Thoracic aorta (tissue), 2 donors: Measurements from ENCODE around the gene SOX5. TPM values are rescaled to one million over a fixed set of nuclear protein-coding genes. Genes with fewer than 3 reads are reported as not detected.
A peak's percentile ranks its signal among the peaks of the same experiment; 100 is the strongest.

Experiments
- ATAC-seq: fragments of 150-250 bp; one replicate; pipeline ENCODE4 v1.8.0; 2017; ENCODE audit warnings: low read depth; ENCODE audit not compliant: insufficient number of reproducible peaks, low FRiP score
- DNase-seq: peaks from one replicate; pipeline ENCODE4 v3.0.0-alpha.2; 2020; ENCODE audit warnings: low spot score
- H3K27ac ChIP-seq, 2 donors: fragments of 200-600 bp; sonication (generic); 1 replicate in 1 of 2; 2 replicates in 1 of 2; pipeline ENCODE4 v1.5.1; 2016; ENCODE audit warnings: mild to moderate bottlenecking in 2 of 2, moderate library complexity in 2 of 2
- H3K27me3 ChIP-seq: fragments of 200-600 bp; sonication (generic); replicated peaks from 2 replicates; pipeline ENCODE4 v1.6.0; 2016; ENCODE audit warnings: mild to moderate bottlenecking; ENCODE audit not compliant: insufficient read depth
- H3K36me3 ChIP-seq: fragments of 200-600 bp; sonication (generic); one replicate; pipeline ENCODE4 v1.5.1; 2016
- H3K4me1 ChIP-seq, 2 donors: fragments of 200-600 bp; sonication (generic); 1 replicate in 1 of 2; 2 replicates in 1 of 2; pipeline versions ENCODE4 v1.5.1 to v1.6.0; 2016; ENCODE audit warnings: low read depth in 2 of 2, mild to moderate bottlenecking in 1 of 2; ENCODE audit not compliant: control insufficient read depth in 1 of 2
- H3K4me3 ChIP-seq: fragments of 200-600 bp; sonication (generic); 2 replicates; pipeline ENCODE4 v1.5.1; 2016; ENCODE audit warnings: mild to moderate bottlenecking
- H3K9me3 ChIP-seq: fragments of 200-600 bp; sonication (generic); 2 replicates; pipeline ENCODE4 v1.5.1; 2016
- total RNA-seq, 2 donors: library from RNA; depleted of rRNA; stranded (reverse); fragments of >200 nt; gene quantifications; one replicate each; pipeline versions ENCODE4 v1.1.0 to v1.2.3, GENCODE V29; 2016
- TF ChIP-seq, protein P1 (sequence below): fragments of 200-600 bp; sonication (generic); IDR thresholded peaks from one replicate; pipeline ENCODE4 v1.5.1; 2019; ENCODE audit warnings: antibody characterized with exemption

SOX5 gene
- total RNA-seq, 2 donors from 2014 or later, result 36.8 to 37.0 TPM

GRCh38 chr12:23803540-23803939, 145.9 kb downstream of the SOX5 start:
- Histone ChIP-seq H3K4me1 (peaks cover 0 to 8% of the 10 kb centered on the region in 2 donors), H3K27ac (no peak overlapping the region), H3K4me3 (no peak overlapping the region), H3K36me3 (no peaks in the 10 kb centered on the region), H3K9me3 (no peaks in the 10 kb centered on the region), H3K27me3 (no peaks in the 10 kb centered on the region)
- TF ChIP-seq, protein P1, sequence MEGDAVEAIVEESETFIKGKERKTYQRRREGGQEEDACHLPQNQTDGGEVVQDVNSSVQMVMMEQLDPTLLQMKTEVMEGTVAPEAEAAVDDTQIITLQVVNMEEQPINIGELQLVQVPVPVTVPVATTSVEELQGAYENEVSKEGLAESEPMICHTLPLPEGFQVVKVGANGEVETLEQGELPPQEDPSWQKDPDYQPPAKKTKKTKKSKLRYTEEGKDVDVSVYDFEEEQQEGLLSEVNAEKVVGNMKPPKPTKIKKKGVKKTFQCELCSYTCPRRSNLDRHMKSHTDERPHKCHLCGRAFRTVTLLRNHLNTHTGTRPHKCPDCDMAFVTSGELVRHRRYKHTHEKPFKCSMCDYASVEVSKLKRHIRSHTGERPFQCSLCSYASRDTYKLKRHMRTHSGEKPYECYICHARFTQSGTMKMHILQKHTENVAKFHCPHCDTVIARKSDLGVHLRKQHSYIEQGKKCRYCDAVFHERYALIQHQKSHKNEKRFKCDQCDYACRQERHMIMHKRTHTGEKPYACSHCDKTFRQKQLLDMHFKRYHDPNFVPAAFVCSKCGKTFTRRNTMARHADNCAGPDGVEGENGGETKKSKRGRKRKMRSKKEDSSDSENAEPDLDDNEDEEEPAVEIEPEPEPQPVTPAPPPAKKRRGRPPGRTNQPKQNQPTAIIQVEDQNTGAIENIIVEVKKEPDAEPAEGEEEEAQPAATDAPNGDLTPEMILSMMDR, result no peak
- DNase-seq (no peak), ATAC-seq (no peak)

DNA sequence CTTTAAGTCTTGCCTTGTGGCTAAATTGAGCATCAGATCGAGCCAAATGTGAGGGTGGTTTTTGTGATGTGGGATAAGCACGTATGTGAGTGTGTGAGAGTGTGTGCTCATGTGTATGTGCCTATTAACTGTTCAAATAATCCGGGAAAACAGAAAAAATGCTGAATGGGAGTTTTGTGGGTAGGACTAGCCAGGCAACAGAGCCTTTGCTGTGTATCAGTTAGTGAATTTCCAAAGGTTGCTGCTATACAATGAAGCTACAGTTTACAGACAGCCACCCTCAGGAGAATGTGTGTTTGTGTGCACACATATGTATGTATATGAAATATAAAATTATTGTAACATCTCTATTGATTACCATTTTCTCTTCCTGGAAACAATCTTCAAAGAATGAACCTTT, 154.0 kb downstream of the SOX5 start:
- no peaks in the 10 kb centered on the region for H3K36me3 ChIP-seq
- H3K9me3 ChIP-seq, result no peaks in the 10 kb centered on the region
- H3K27ac ChIP-seq, result no peak overlapping the region
- DNase-seq, result no peak
- TF ChIP-seq, protein P1, result no peak
- no peaks in the 10 kb centered on the region for H3K4me1 ChIP-seq
- ATAC-seq, result no peak
- no peaks in the 10 kb centered on the region for H3K27me3 ChIP-seq
- no peak overlapping the region for H3K4me3 ChIP-seq

GRCh38 chr12:23781118-23781517, 168.4 kb downstream of the SOX5 start:
- Histone ChIP-seq H3K4me3 (no peak overlapping the region), H3K36me3 (no peaks in the 10 kb centered on the region), H3K27me3 (no peaks in the 10 kb centered on the region), H3K4me1 (no peaks in the 10 kb centered on the region), H3K27ac (no peak overlapping the region), H3K9me3 (no peaks in the 10 kb centered on the region)
- no peak for DNase-seq
- TF ChIP-seq, protein P1, result no peak
- no peak for ATAC-seq

DNA sequence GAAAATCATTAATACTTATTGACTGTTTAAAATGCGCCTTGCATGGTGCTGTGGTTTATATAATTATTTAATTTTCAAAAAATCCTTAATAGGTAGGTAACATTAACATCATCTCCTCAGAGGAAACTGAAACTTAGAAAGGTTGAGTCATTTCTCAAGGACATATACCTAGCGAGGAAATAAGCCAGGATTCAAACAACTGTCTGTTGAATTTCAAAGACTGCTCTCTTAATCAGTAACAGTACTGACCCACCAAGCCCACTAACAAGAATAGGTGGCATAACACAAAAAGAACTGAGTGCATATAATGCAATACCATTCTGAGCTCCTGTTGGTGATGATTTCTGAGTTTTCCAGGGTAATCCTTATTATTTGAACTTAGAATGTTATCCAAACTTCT, 174.3 kb downstream of the SOX5 start:
- TF ChIP-seq, protein P1, result no peak
- Histone ChIP-seq H3K4me3 (no peak overlapping the region), H3K36me3 (no peaks in the 10 kb centered on the region), H3K27ac (no peak overlapping the region), H3K4me1 (peaks cover 10 to 19% of the 10 kb centered on the region in 2 donors), H3K27me3 (no peaks in the 10 kb centered on the region), H3K9me3 (no peaks in the 10 kb centered on the region)
- no peak for DNase-seq
- no peak for ATAC-seq

DNA sequence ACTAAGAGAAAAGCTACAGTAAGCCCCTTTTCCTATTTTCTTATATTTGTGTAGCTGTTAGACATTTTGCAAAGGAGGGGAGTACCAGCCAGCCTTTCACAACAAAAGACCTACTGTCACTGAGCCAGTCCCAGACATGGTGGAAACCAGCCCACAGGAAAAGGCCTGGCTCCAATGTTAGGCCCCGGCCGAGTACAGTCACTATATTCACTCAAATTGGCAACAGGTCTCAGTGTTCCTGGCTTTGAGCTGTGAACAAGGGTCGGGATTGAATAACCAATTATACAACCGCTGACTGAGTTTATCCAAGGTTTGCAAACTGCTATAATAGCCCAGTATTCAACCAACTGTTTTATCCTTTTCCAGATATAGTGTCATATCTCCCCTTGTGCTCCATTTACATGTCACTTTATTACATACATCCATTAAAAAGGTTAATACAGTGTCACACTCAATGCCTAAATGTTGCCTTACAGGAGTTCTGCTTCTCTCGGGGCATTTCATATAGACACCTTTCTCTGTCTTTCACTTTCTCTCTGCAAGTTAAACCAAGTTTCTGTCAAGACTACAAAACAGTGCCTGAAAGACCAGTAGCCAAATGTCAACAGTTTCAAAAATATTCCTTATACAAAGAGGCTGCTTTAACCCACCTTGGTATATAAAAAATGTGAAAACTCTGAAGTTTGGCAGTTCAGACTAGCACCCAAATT, 178.1 kb downstream of the SOX5 start:
- DNase-seq, result peak; percentile 35
- H3K27ac ChIP-seq, result peak overlapping the region; percentile 22 to 67
- ATAC-seq, result peak; percentile 73

More for the DNA sequence above, 178.1 kb downstream of the SOX5 start:
- H3K4me1 ChIP-seq, result peaks cover 10 to 21% of the 10 kb centered on the region in 2 donors
- no peaks in the 10 kb centered on the region for H3K36me3 ChIP-seq
- TF ChIP-seq, protein P1, result no peak
- H3K27me3 ChIP-seq, result no peaks in the 10 kb centered on the region
- H3K9me3 ChIP-seq, result no peaks in the 10 kb centered on the region
- peak overlapping the region; percentile 27 for H3K4me3 ChIP-seq
